ENCODE measurements around the gene SERPINA5.

SERPINA5 gene, protein sequence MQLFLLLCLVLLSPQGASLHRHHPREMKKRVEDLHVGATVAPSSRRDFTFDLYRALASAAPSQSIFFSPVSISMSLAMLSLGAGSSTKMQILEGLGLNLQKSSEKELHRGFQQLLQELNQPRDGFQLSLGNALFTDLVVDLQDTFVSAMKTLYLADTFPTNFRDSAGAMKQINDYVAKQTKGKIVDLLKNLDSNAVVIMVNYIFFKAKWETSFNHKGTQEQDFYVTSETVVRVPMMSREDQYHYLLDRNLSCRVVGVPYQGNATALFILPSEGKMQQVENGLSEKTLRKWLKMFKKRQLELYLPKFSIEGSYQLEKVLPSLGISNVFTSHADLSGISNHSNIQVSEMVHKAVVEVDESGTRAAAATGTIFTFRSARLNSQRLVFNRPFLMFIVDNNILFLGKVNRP

DNA sequence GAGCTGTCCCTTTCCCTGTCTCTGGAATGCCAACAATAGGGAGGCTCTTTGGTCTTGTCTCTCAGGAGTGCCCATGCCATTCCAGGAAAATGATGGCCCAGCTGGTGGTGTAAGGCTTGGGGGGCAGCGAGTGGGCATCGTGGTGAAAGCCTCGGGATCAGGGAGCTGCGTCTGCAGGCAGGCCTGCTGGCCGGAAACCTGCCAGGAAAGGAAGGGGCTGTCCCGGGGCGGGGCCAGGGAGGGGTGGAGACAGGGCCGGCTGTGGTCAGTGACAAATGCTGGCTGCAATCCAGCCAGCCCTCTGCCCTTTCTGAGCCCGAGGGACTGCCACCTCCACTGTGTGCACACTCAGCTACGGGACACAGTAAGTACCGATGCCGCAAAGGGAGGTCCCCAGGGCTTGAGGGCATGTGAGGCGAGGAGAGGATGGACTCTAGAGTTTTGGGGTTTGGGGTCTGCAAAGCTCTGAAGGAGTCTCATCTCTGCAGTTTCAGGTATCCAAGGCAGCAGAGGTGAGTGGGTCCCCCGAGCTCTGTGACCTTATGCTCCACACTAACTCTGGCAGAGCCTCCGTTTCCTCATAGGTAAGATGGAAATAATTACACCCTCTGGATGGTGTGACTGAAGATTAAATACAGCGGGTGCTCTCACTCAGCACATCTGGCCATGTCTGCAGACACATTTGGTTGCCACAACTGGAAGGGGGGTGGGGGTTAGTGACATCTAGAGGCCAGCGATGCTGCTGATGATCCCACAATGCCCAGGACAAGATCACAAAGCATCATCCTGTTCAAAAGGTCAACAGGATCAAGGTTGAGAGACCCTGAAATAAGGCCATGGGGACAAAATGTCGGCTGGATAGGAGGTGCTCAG, at the start of gene SERPINA5:
Gene SERPINA5, plus strand, starts transcription at position 300 of the 873 bp plus-strand sequence. CDS start 5,937 bp downstream, outside the sequence.
- TF ChIP-seq, protein P1, sequence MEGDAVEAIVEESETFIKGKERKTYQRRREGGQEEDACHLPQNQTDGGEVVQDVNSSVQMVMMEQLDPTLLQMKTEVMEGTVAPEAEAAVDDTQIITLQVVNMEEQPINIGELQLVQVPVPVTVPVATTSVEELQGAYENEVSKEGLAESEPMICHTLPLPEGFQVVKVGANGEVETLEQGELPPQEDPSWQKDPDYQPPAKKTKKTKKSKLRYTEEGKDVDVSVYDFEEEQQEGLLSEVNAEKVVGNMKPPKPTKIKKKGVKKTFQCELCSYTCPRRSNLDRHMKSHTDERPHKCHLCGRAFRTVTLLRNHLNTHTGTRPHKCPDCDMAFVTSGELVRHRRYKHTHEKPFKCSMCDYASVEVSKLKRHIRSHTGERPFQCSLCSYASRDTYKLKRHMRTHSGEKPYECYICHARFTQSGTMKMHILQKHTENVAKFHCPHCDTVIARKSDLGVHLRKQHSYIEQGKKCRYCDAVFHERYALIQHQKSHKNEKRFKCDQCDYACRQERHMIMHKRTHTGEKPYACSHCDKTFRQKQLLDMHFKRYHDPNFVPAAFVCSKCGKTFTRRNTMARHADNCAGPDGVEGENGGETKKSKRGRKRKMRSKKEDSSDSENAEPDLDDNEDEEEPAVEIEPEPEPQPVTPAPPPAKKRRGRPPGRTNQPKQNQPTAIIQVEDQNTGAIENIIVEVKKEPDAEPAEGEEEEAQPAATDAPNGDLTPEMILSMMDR (IDR thresholded peaks at IDR 0.05; ENCODE audit: insufficient read depth, missing control alignments) = no peak
- FAIRE-seq (no peak), DNase-seq (ENCODE audit: insufficient read length, low spot score) (no peak)

DNA sequence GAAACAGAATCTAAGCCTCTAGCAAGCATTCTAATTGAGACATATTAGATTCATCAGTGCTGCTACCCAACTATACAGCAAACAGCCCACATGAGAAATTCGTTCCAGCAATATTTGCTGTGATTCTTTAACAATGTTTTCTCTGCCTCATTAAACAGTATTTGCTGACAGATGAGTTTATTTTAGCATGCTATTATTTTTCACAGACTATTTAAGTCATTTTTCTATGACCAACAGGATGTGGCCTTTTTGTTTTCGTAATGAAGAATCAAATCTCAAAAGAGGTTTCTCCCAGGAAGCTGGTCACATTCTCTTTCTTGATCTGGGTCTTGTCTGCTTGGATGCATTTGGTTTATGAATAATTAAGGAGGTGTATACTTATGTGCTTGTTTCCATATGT, 48.8 kb upstream of the SERPINA5 start:
- no peak for DNase-seq (ENCODE audit: insufficient read length, low spot score)

DNA sequence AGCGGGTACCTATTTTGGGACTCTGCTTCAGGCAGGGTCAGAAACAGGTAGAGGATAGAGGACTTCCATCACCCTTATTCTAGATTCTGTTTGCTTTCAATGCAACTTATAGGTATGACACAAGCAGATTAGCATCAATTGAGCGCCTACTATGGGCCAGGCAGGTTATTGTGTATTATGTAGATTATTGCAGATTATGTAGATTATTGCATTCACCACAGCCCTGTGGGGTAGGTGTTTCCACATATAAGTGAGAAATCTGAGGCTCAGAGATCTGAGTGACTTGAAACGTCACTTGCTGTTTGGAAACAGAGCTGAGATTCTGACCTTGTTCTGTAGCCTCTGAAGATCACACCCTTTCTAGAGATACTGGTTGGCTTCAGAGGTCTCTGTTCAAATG, 45.7 kb upstream of the SERPINA5 start:
- FAIRE-seq (no peak), DNase-seq (ENCODE audit: insufficient read length, low spot score) (no peak)
- TF ChIP-seq, protein P1 (IDR thresholded peaks at IDR 0.05; ENCODE audit: insufficient read depth, missing control alignments) = no peak

More for the DNA sequence above, 48.8 kb upstream of the SERPINA5 start:
- TF ChIP-seq, protein P1 (IDR thresholded peaks at IDR 0.05; ENCODE audit: insufficient read depth, missing control alignments) = no peak
- no peak for FAIRE-seq

DNA sequence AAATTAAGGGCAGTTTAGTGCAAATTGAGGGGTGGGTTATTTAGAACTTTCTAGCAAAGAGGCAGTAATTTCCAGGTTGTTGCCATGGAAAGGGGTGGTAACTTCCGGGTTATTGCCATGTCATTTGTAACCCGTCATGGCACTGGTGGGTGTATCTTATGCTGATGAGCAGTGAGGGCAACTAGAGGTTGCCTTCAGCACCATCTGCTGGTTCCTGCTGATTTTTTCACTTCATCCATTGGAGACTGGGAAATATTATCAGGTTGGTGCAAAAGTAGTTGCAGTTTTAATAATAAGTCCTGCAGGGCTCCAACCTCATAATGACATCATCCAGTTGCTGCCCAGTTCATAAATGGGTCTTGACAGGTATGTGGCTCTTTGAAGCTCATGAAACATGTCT, 44.4 kb upstream of the SERPINA5 start:
- FAIRE-seq (no peak), DNase-seq (ENCODE audit: insufficient read length, low spot score) (no peak)
- TF ChIP-seq, protein P1 (IDR thresholded peaks at IDR 0.05; ENCODE audit: insufficient read depth, missing control alignments) = no peak

DNA sequence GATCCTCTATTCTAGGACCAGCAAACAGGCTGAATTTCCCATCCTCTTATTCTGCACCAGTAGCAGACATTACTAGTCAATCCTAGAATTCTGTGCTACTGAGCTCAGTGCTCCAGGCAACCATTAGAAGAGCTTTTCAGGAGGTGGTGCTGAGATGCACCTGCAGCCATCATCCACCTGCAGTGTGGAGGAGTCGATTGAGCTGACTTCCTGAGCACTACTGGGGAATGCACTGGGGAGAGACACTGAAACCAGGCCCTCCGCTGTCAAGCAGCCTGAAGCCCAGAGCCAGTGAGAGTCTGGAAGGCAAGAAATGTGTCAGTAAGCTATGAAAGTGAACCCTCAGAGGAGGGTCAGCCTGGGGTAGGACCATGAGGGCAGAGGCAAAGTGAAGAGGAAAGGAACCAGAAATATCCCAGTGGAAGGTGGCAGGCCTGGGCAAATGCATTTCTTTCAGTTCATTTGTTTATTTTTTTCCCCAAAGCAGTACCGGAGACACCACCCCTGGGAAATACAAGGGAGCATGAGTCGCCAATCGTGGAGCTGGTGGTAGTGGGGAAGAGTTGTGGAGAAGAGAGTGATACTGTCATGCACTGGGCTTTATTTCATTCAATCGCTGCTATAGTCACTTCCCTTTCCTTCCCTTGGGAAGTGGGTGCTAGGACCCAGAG, 43.0 kb upstream of the SERPINA5 start:
- DNase-seq (ENCODE audit: insufficient read length, low spot score) (no peak), FAIRE-seq (no peak)
- TF ChIP-seq, protein P1 (IDR thresholded peaks at IDR 0.05; ENCODE audit: insufficient read depth, missing control alignments) = no peak

DNA sequence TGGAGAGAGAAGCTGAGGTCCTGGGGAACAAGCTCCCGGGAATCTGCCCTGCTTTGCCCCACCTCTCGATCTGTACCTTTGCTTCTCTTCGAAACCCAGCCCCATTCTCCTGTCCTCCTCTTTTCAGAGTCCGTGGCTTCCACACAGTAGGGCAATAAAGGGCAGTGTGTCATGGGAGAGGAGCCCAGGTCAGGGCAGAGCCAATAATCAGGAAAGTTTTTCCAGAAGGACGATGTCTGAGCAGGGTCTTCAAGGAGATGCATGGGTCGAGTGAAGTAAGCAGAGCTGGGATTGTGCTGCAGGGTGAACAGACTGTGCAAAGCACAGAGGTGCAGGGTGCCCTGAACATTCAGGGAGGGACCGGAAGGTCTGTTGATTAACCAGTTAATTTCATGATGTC, 42.0 kb upstream of the SERPINA5 start:
- DNase-seq (ENCODE audit: insufficient read length, low spot score) (no peak), FAIRE-seq (no peak)
- TF ChIP-seq, protein P1 (IDR thresholded peaks at IDR 0.05; ENCODE audit: insufficient read depth, missing control alignments) = no peak

Data from D721Med (cell line).